Kasumi-1 (cell line): ENCODE measurements around the gene TEX19.

Source experiments
- DNase-seq, 2 experiments: peaks; one replicate each; lab custom pipeline; 2025; lab: John Stamatoyannopoulos, UW

The TEX19 gene

DNA sequence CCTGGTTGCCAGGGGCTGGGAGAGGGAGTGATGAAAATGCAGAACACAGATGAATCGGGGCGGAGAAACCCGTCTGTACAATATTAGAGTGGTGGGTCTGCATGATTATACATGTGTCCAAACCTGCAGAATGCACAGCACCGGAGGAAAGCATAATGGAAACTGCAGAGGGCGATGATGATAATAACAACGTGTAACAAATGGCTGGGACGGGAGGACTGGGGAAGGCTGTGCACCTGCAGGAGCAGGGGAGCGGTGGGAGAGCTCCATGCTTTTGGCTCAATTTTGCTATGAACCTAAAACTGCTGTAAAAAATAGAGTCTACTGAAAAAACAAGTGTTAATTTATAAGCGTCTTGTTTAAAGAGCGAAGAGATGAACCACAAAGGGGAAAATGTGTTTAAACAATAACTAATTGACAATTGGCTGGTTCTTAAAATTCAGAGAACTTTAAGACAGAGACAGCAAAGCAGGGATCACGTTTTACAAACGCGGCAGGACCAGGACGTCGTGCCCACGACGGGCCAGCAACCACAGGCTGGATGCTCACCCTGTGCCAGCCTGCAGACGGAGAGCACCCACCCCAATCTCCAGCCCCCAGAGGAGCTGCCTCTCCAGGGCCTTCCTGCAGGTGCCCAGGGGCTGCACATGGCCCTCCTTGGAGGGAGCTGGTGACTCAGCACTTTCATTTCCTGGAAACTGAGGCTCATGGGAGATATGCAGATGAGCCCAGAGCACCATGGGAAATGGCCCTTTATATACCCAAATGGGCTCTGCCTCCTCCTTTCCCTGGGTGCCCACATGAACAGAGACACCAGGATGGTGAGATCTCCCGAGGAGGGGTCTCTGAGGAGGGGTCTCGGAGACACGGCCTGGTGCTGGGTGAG, at the start of gene TEX19:
TSS of gene TEX19 (plus strand) at position 783 of the 886 bp plus-strand sequence. CDS start 2,904 bp downstream, outside the sequence.
- peak; percentile 31 to 44 for DNase-seq

GRCh38 chr17:82309656-82310570, 49.1 kb upstream of the TEX19 start:
- no peak for DNase-seq

GRCh38 chr17:82310877-82311276, 48.2 kb upstream of the TEX19 start:
- DNase-seq: no peak

- DNase-seq: no peak
Observed at GRCh38 chr17:82311971-82312370, 47.1 kb upstream of the TEX19 start.

GRCh38 chr17:82313195-82314011, 45.6 kb upstream of the TEX19 start:
- DNase-seq: no peak

DNA sequence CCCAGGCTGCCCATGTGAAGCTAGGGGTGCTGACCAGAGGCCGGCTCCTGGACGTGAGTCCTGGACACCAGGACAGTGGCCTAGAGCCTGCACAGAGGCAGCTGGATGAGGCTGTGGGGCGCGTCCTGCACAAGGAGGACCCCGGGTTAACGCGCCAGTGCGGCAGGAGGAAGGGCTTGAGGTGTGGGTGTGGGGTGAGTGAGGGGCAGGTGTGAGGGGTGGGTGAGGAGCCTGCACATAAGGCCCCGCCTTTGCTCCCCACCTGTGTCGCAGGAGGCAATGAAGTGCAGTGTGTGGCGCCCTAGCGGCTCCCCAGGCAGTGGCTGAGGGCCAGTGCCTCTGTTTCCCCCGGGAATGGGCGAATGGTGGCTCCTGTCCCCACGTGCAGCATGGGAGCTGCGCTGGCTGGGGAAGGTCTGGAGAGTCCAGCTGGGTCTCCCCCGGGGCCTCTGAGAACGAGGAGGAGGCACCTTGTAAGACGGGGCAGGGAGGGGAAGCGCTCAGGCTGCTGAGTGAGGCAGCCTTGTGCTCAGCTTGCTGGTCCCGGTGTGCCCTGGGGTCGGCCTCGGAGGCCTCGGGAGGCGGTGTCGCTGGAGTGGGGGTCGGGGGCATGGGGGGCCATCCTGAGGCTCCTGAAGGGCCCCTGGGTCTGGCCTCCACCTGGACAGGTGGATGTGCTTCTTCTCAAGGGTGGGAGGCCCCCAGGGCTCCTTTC, 44.9 kb upstream of the TEX19 start:
- DNase-seq: no peak

DNA sequence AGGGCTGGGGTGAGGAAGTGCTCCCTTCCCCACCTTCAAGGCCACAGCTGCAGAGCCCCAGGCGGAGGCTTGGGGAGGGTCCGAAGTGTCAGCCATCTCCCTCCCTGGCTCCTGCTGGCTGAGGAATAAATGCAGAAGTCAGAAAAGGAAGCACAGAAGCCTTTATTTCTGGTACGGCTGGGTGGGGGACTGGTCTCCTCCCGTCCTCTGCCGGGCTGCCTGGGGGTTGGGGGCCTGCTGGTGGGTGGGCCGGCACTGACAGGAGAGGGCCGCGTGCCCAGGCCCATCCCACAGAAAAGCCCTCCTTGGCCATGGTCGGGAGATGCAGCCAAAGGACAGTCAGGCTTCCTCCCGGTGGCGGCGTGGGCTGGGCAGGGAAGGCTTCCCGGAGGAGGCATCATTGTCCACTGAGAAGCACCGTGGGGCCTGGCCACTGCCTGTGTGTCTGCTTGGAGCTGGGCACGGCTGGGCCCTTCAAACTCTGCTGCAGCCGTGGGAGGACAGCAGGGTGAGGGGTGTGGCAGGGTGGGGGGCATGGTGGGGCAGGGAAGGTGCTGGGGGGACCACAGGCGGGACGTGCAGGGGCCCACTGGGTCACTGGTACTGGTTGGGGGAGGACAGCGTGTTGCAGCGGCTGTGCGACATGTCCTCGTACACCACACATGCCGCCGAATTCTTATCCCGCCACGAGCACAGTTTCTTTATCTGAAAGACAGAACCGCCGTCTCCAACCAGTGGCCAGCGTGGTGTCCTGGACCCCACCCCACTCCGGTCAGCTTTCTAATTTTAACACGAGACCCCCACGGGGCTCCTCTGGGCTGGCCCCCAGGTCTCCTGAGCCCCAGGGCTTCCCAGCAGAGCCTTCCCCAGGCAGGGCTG, 44.1 kb upstream of the TEX19 start:
- DNase-seq: peak; percentile 63 to 76

DNA sequence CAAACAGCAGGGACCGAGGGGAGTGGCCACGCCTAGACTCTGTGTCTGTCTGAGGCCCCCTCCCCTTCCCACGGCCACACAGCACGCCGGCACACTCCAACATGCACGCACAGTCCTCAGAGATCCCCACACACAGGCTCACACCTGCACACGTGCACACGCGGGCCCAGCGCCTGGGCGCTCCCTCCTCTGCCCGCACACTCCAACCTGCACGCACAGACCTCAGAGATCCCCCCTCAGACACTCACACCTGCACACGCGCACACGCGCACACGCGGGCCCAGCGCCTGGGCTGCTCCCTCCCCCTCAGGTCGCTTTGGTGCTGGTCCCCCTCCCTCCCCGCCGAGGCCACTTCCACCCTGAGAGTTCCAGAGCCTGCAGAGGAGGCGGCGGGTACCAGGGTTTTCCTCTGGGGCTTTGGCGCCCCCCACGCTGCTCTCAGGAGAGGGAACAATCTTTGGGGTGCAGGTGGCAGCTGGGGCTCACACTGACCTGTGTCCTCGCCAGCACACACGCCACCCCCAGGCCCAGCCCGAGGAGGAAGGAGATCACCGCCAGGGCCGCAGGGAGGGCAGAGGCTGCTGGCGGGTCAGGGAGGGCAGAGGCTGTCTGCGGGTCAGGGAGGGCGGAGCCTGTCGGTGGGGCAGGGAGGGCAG, 43.2 kb upstream of the TEX19 start:
- DNase-seq: no peak

DNA sequence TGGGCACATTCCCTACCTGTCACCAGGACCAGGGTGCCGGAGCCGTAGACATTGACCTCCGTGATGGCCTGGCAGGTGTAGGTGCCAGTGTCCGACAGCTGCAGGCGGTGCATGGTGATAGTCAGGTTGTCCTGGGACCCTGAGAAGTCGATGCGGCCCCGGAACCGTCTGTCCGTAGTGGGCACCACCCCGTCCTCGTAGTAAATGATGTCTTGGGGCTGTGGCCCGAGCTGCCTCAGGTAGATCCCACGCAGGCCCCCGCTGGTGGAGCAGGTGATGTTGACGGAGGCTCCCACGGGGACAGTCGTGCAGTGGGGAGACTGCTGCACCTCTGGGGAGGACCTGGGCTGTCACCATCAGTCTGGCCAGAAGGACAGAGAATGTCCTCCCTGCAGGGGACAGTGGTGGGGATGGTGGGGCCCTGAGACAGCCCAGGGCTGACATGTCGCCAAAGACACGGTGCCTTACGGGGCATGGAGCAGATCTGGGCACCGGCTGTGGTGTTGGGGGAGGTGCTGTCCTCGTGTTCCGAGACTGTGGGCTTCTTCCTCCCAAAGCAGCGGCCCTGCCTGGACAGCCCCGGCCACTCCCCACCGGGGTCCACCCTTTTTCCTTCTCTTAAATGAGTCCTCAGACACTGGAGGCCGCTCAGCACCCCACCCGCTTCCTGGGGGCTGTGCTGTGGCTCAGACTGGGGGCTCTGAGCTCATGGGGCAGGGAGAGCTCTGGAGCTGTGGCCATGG, 42.2 kb upstream of the TEX19 start:
- DNase-seq: no peak

DNA sequence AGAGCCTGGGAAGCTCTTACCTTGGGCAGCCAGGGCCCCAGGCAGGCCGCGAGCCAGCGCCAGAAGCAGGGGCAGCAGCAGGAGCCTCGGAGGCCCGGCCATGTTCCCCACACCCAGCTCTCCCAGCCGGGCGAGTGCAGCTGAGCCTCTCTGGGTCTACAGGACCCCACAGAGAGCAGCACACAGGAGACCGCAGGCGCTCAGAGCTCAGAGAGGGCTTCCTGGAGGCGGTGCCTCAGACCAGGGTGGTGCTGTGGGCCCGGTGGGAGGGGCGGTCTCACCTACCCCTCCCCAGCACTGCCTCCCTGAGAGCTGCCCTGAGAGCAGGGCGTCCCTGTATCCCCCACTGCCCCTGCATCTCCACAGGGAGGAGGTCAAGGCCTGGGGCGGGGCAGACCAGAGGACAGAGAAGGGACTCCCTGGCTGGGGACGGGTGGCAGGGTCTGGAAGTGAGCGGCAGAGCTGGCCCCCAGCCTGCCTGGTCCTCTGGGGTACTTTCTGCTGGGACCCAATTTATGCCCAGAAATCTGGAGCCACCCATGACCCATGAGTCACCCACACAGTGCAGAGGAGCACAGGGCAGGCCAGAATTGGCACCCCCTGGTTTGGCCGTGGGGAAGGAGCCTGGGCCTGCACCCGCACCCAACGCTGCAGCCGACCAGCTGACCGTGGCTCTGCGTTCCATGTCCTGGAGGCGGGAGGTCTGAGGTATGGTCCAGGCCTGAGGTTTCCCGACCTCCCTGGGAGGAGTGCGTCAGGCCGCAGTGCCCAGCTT, 41.5 kb upstream of the TEX19 start, which contains the start of gene CD7:
TSS of gene CD7 (minus strand) at position 215 of the 775 bp plus-strand sequence. CDS start at position 102, 113 bp downstream.
- DNase-seq: no peak

GRCh38 chr17:82318169-82318498, 40.9 kb upstream of the TEX19 start:
- no peak for DNase-seq

- DNase-seq: no peak
Observed at GRCh38 chr17:82318772-82319606, 40.1 kb upstream of the TEX19 start.

GRCh38 chr17:82319619-82320062, 39.4 kb upstream of the TEX19 start:
- no peak for DNase-seq

DNA sequence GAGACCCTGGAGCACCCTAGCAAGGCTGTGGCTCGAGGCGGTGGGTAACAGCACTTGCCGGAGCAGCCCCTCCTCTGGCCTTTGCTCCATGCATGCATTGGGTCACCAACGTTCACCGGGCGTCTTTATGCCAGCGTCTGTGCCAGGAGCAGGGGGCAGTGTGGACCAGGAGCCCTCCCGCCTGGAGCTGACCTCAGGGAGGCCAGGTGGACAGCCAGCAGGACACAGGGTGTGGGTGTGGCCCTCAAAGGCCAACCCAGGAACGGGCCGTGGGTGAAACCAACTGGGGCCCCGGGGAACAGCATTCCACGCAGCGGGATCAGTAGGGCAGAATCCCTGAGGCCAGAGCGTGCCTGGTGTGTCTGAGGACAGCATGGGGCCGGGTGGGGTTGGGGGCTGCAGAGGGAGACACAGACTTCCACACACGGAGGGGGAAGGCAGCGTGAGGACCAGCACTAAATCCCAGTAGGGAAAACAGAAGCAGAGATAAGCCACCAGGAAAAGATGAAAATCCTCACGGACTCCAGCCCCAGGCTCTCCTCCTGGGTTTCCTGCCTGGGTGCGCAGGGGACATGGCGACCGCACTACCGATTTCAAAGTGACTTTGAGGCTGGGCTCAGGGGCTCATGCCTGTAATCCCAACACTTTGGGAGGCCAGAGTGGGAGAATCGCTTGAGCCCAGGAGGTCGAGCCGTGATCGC, 38.8 kb upstream of the TEX19 start:
- DNase-seq: no peak

DNA sequence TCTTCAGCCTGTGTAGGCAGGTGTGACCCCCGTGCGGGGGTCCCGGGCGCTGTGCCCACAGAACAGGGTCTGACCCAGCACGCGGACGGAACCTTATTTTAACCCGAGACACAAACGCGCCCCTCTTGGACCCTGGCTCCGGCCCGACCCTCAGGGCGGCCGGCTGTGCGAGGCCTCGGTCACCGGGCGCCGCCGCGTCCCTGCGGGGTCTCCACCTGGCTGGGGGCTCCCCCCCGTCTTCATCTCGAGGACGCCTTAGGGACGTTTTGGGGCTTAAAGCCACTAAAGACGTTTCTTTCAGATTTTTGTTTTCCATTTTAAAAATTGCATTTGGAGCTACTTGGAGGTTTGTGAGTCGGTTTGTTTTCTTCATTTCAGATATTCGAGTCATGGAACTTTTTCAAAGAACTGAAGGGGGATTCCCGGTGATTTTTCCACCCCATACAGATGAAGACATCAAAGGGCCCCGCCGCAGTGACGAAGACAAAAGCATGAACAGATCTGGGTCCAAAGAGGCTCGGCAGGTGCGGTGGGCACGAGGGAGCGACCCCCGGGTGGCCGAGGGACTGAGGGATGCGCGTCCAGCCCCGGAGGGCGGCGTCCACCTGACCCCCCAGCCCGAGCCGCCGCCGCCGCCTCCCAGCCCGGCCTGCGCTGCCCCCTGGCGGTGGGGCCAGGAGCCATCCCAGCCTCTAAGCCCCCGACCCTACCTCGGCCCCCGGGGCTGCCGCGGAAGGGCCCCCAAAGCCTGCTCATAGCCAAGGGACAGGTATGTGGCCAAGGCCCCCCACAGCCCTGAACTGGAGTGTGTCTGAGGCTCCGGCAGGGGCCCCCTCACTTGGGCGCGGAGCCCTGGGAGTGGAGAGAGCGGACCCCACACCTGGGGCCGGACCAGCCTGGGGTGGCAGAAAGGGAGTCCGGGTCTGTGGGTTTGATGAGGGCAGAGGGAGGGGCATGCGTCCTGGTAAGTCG, 37.8 kb upstream of the TEX19 start:
- peak in 1 of 2 experiments; percentile 23 for DNase-seq
